Measurements from ENCODE around the gene MTOR. TPM values are rescaled to one million over a fixed set of nuclear protein-coding genes. Genes with fewer than 3 reads are reported as not detected.

The MTOR gene
- total and polyA plus RNA-seq, 2 donors (not counting 1 experiment from before 2014, with no cell fraction given): 30.7 to 50.7 TPM

DNA sequence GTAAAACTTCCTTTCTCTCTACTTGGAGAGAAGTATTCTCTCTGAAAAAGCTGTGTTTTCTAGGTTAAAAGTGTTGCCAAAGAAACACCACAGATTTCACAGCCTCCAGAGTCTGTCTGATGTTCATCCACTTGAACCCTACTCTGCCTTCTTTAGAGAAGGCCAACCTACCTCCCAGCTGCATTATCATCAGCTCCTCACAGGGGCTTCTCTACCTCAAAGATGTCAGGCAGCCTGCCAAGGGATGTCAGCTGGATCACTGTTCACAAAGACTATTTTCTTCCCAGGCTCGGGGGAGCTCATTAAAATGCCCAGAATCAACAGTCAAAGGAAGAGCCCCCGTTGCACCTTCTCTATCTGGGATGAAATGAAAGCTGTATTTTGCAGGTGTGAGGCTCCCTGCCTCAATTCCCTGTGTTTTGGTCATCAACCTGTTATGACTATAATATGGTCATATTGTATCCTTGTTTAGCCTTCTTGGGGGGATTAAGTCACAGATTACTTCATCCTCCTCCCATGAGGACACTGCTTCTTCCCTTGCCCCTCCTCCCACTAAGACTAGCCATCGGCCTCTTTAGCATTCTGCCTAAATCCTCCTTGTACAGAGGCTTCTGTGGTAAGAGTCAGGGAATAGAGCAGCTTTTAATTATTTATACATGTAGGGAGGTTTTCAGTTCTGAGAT lies 47.5 kb downstream of the MTOR start:
- ChIA-PET POLR2A (no interaction called here), CTCF (no interaction called here)
- no peak for DNase-seq
- no peak overlapping the region for H3K4me3 Mint-ChIP-seq
- ATAC-seq (ENCODE audit: low read depth): no peak
- Histone ChIP-seq H3K36me3 (replicated peaks in 1 of 2; ENCODE audit: control extremely low read depth in 1 of 2, control insufficient read depth in 1 of 2, extremely low read depth in 1 of 2, insufficient read depth in 2 of 2, low read length in 1 of 2) (peaks cover 10 to 83% of the 10 kb centered on the region in 2 experiments), H3K9me3 (ENCODE audit: control extremely low read depth in 1 of 3, control insufficient read depth in 2 of 3, insufficient read depth in 1 of 3, low read length in 2 of 3) (no peaks in the 10 kb centered on the region), H3K27ac (ENCODE audit: low read length in 2 of 2) (no peak overlapping the region), H3K4me2 (replicated peaks; ENCODE audit: low read depth, low read length, poor library complexity, severe bottlenecking) (no peak overlapping the region), H3K27me3 (replicated peaks in 1 of 4; ENCODE audit: control extremely low read depth in 1 of 4, control insufficient read depth in 3 of 4, insufficient read depth in 4 of 4, low read length in 3 of 4) (no peaks in the 10 kb centered on the region), H3K79me2 (ENCODE audit: control insufficient read depth, insufficient read depth, low read length) (peaks cover 6% of the 10 kb centered on the region), H3K9ac (ENCODE audit: low read length) (no peak overlapping the region), H4K20me1 (ENCODE audit: control insufficient read depth, insufficient read depth, low read length, poor library complexity, severe bottlenecking) (no peaks in the 10 kb centered on the region), H3K4me3 (ENCODE audit: control extremely low read depth in 1 of 5, extremely low read depth in 1 of 5, insufficient read depth in 1 of 5, low read depth in 2 of 5, low read length in 4 of 5) (no peak overlapping the region), H2AFZ (ENCODE audit: insufficient read depth, low read depth, low read length, poor library complexity, severe bottlenecking) (no peak overlapping the region), H3K4me1 (ENCODE audit: control insufficient read depth in 2 of 2, insufficient read depth in 2 of 2, low read length in 2 of 2) (no peaks in the 10 kb centered on the region)
- no peaks in the 10 kb centered on the region for H3K4me1 Mint-ChIP-seq
- WGBS (ENCODE audit: insufficient coverage): 100% methylated on average over 1 of the region's 3 CpGs
- TF ChIP-seq EZH2 (IDR thresholded peaks at IDR 0.05; ENCODE audit: borderline replicate concordance, insufficient read depth, low read depth, low read length, poor library complexity, severe bottlenecking): no peak
- TF ChIP-seq, protein P1, sequence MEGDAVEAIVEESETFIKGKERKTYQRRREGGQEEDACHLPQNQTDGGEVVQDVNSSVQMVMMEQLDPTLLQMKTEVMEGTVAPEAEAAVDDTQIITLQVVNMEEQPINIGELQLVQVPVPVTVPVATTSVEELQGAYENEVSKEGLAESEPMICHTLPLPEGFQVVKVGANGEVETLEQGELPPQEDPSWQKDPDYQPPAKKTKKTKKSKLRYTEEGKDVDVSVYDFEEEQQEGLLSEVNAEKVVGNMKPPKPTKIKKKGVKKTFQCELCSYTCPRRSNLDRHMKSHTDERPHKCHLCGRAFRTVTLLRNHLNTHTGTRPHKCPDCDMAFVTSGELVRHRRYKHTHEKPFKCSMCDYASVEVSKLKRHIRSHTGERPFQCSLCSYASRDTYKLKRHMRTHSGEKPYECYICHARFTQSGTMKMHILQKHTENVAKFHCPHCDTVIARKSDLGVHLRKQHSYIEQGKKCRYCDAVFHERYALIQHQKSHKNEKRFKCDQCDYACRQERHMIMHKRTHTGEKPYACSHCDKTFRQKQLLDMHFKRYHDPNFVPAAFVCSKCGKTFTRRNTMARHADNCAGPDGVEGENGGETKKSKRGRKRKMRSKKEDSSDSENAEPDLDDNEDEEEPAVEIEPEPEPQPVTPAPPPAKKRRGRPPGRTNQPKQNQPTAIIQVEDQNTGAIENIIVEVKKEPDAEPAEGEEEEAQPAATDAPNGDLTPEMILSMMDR (IDR thresholded peaks at IDR 0.05): no peak
- no peaks in the 10 kb centered on the region for H3K9me3 Mint-ChIP-seq (ENCODE audit: insufficient read depth)
- no peak overlapping the region for H3K27ac Mint-ChIP-seq
- intact Hi-C loops (cut with micrococcal nuclease): no loop called here
- no peaks in the 10 kb centered on the region for H3K27me3 Mint-ChIP-seq

- Histone ChIP-seq H4K20me1 (ENCODE audit: control insufficient read depth, insufficient read depth, low read length, poor library complexity, severe bottlenecking) (no peaks in the 10 kb centered on the region), H3K27ac (ENCODE audit: low read length in 2 of 2) (no peak overlapping the region), H3K4me1 (ENCODE audit: control insufficient read depth in 2 of 2, insufficient read depth in 2 of 2, low read length in 2 of 2) (no peaks in the 10 kb centered on the region), H3K27me3 (replicated peaks in 1 of 4; ENCODE audit: control extremely low read depth in 1 of 4, control insufficient read depth in 3 of 4, insufficient read depth in 4 of 4, low read length in 3 of 4) (no peaks in the 10 kb centered on the region), H3K9ac (ENCODE audit: low read length) (no peak overlapping the region), H3K9me3 (ENCODE audit: control extremely low read depth in 1 of 3, control insufficient read depth in 2 of 3, insufficient read depth in 1 of 3, low read length in 2 of 3) (no peaks in the 10 kb centered on the region), H2AFZ (ENCODE audit: insufficient read depth, low read depth, low read length, poor library complexity, severe bottlenecking) (no peak overlapping the region), H3K79me2 (ENCODE audit: control insufficient read depth, insufficient read depth, low read length) (no peaks in the 10 kb centered on the region), H3K4me2 (replicated peaks; ENCODE audit: low read depth, low read length, poor library complexity, severe bottlenecking) (no peak overlapping the region), H3K4me3 (ENCODE audit: control extremely low read depth in 1 of 5, extremely low read depth in 1 of 5, insufficient read depth in 1 of 5, low read depth in 2 of 5, low read length in 4 of 5) (no peak overlapping the region), H3K36me3 (replicated peaks in 1 of 2; ENCODE audit: control extremely low read depth in 1 of 2, control insufficient read depth in 1 of 2, extremely low read depth in 1 of 2, insufficient read depth in 2 of 2, low read length in 1 of 2) (peaks cover 6 to 90% of the 10 kb centered on the region in 2 experiments)
- ATAC-seq (ENCODE audit: low read depth): no peak
- no peaks in the 10 kb centered on the region for H3K9me3 Mint-ChIP-seq (ENCODE audit: insufficient read depth)
- H3K27ac Mint-ChIP-seq: no peak overlapping the region
- no peaks in the 10 kb centered on the region for H3K4me1 Mint-ChIP-seq
- POLR2A ChIA-PET: interaction anchor here (0.6 kb wide), 1 partner anchor 802 kb away, joined by 3 read pairs; no protein-coding TSS in a partner anchor
- 100% methylated on average over 7 of the region's 12 CpGs for WGBS (ENCODE audit: insufficient coverage)
- intact Hi-C loops (cut with micrococcal nuclease): no loop called here
- CTCF ChIA-PET: interaction anchor here (1.0 kb wide), 1 partner anchor 14 kb away, joined by 3 read pairs; no protein-coding TSS in a partner anchor
- DNase-seq: no peak
- no peaks in the 10 kb centered on the region for H3K27me3 Mint-ChIP-seq
- TF ChIP-seq EZH2 (IDR thresholded peaks at IDR 0.05; ENCODE audit: borderline replicate concordance, insufficient read depth, low read depth, low read length, poor library complexity, severe bottlenecking): no peak
- TF ChIP-seq, protein P1 (IDR thresholded peaks at IDR 0.05): no peak
- no peak overlapping the region for H3K4me3 Mint-ChIP-seq
Observed at GRCh38 chr1:11211925-11212587, 50.3 kb downstream of the MTOR start.
